ENCODE results near the gene ARID1B. TPM values are rescaled to one million over a fixed set of nuclear protein-coding genes. Genes with fewer than 3 reads are reported as not detected.

ARID1B gene
- total and polyA plus RNA-seq, 2 of the 13 experiments (the other 11 are each of a cell fraction or from before 2014, with no cell fraction given) = 20.1 to 32.6 TPM

DNA sequence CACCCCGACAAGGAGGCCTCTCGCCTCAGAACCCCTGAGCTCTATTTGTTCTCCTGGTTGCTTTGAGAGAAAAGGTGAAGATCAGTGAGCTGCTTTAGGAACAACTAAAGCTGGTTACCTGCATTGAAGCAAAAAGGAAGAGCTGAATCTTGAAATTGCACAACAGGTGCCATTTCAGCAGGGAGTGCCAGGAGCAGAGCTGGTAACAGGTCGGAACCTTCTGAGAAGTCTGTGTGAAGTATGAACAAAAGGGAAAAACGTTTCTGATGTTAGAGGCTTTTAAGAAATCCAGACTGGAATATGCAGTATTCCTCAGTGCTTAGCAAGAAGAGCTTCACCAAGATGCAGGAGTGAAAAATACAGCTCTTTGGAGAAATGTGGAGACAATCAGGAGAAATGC, 382.2 kb downstream of the ARID1B start:
- POLR2A ChIA-PET = no interaction called here
- H3K36me3 ChIP-seq (replicated peaks in 1 of 2; ENCODE audit: control insufficient read depth in 1 of 2, insufficient read depth in 2 of 2, low read length in 2 of 2) = peaks cover 12 to 20% of the 10 kb centered on the region in 2 experiments
- no TSS peak for BruUV-seq (replicated peaks)
- H3K27ac ChIP-seq (ENCODE audit: extremely low read length, insufficient read depth, low read length) = no peak overlapping the region
- H3K9ac ChIP-seq (ENCODE audit: insufficient read depth, low read depth, low read length) = no peak overlapping the region
- no peak overlapping the region for H2AFZ ChIP-seq (ENCODE audit: low read length)
- no peaks in the 10 kb centered on the region for H3K27me3 ChIP-seq (ENCODE audit: control insufficient read depth in 1 of 2, insufficient read depth in 2 of 2, low read length in 2 of 2)
- TF ChIP-seq CEBPB (IDR thresholded peaks at IDR 0.05; ENCODE audit: borderline replicate concordance, low read depth, low read length) (0 out of 2 replicates have a peak, but pooled peaks have one; percentile 26), ZNF205 (CRISPR knock-in tag; IDR thresholded peaks at IDR 0.05) (no peak)
- H3K79me2 ChIP-seq (ENCODE audit: insufficient read depth, low read length) = no peaks in the 10 kb centered on the region
- ATAC-seq (no peak), DNase-seq (ENCODE audit: low spot score) (no peak), FAIRE-seq (no peak)
- no peaks in the 10 kb centered on the region for H4K20me1 ChIP-seq (ENCODE audit: insufficient read depth, low read length)
- H3K4me2 ChIP-seq (ENCODE audit: low read depth, low read length) = no peak overlapping the region
- 82% methylated on average over 4 of the region's 4 CpGs for WGBS (ENCODE audit: low lambda C conversion rate)
- no peaks in the 10 kb centered on the region for H3K4me1 ChIP-seq (ENCODE audit: insufficient read depth, low read length)
- no peaks in the 10 kb centered on the region for H3K9me3 ChIP-seq (ENCODE audit: low read length)
- intact Hi-C loops (cut with micrococcal nuclease; ENCODE audit: unreplicated experiment) (no loop called here), in situ Hi-C loops (cut with HindIII; ENCODE audit: extremely low pct_ligation_motif_present, low pct_unique_long_range_greater_than_20kb) (no loop called here)
- CTCF ChIA-PET (ENCODE audit: low intra/inter-chr PET ratio, low total read pairs) = no interaction called here
- no peak overlapping the region for H3K4me3 ChIP-seq (replicated peaks in 1 of 3; ENCODE audit: insufficient read depth in 1 of 3, low read depth in 2 of 3, low read length in 3 of 3)

DNA sequence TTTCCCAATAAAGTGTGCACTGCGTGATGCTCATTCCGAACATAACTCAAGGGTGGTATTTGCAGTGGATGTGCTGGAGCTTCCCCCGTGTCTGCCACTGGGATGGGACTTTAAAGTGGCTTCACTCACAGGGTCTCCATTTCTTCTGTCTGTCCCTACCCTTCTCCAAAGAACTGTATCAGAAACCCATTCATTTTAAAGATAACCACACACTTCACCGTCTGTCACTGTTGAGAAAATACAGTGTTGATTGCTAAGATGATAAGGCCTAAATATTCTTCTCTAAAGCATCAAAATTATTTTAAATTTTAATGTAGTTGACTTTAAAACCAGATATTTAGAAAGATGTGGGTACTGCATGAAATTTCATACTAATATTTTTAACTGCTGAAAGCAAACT, 384.7 kb downstream of the ARID1B start:
- intact Hi-C loops (cut with micrococcal nuclease; ENCODE audit: unreplicated experiment) (no loop called here), in situ Hi-C loops (cut with HindIII; ENCODE audit: extremely low pct_ligation_motif_present, low pct_unique_long_range_greater_than_20kb) (no loop called here)
- no peak for FAIRE-seq
- Histone ChIP-seq H2AFZ (ENCODE audit: low read length) (no peak overlapping the region), H3K9me3 (ENCODE audit: low read length) (no peaks in the 10 kb centered on the region), H3K27me3 (ENCODE audit: control insufficient read depth in 1 of 2, insufficient read depth in 2 of 2, low read length in 2 of 2) (no peaks in the 10 kb centered on the region), H3K36me3 (replicated peaks in 1 of 2; ENCODE audit: control insufficient read depth in 1 of 2, insufficient read depth in 2 of 2, low read length in 2 of 2) (peaks cover 7 to 15% of the 10 kb centered on the region in 2 experiments), H3K4me2 (ENCODE audit: low read depth, low read length) (no peak overlapping the region), H3K4me3 (replicated peaks in 1 of 3; ENCODE audit: insufficient read depth in 1 of 3, low read depth in 2 of 3, low read length in 3 of 3) (no peak overlapping the region), H4K20me1 (ENCODE audit: insufficient read depth, low read length) (no peaks in the 10 kb centered on the region), H3K9ac (ENCODE audit: insufficient read depth, low read depth, low read length) (no peak overlapping the region), H3K79me2 (ENCODE audit: insufficient read depth, low read length) (no peaks in the 10 kb centered on the region), H3K4me1 (ENCODE audit: insufficient read depth, low read length) (no peaks in the 10 kb centered on the region), H3K27ac (ENCODE audit: extremely low read length, insufficient read depth, low read length) (no peak overlapping the region)
- ATAC-seq = no peak
- no TSS peak for BruUV-seq (replicated peaks)
- ChIA-PET POLR2A (no interaction called here), CTCF (ENCODE audit: low intra/inter-chr PET ratio, low total read pairs) (no interaction called here)
- WGBS (ENCODE audit: low lambda C conversion rate) = 91% methylated on average over 4 of the region's 4 CpGs
- DNase-seq (ENCODE audit: low spot score) = no peak
- TF ChIP-seq KMT2A (CRISPR knock-in tag; IDR thresholded peaks at IDR 0.05) = no peak
- TF ChIP-seq, protein P1, sequence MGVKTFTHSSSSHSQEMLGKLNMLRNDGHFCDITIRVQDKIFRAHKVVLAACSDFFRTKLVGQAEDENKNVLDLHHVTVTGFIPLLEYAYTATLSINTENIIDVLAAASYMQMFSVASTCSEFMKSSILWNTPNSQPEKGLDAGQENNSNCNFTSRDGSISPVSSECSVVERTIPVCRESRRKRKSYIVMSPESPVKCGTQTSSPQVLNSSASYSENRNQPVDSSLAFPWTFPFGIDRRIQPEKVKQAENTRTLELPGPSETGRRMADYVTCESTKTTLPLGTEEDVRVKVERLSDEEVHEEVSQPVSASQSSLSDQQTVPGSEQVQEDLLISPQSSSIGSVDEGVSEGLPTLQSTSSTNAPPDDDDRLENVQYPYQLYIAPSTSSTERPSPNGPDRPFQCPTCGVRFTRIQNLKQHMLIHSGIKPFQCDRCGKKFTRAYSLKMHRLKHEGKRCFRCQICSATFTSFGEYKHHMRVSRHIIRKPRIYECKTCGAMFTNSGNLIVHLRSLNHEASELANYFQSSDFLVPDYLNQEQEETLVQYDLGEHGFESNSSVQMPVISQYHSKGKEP (CRISPR knock-in tag; IDR thresholded peaks at IDR 0.05) = no peak
- no peak for TF ChIP-seq ARHGAP35 (CRISPR knock-in tag; IDR thresholded peaks at IDR 0.05; ENCODE audit: borderline replicate concordance)
- no peak for TF ChIP-seq NONO (IDR thresholded peaks at IDR 0.05)
- TF ChIP-seq NONO (CRISPR knock-in tag; conservative IDR thresholded peaks at IDR 0.05) = no peak
- no peak for TF ChIP-seq ZNF431 (CRISPR knock-in tag; IDR thresholded peaks at IDR 0.05; ENCODE audit: borderline replicate concordance, low read depth)
- TF ChIP-seq ZKSCAN8 (CRISPR knock-in tag; IDR thresholded peaks at IDR 0.05; ENCODE audit: borderline replicate concordance) = no peak
- no peak for TF ChIP-seq RFX1 (IDR thresholded peaks at IDR 0.05)
- no peak for TF ChIP-seq PCBP1 (IDR thresholded peaks at IDR 0.05; ENCODE audit: borderline replicate concordance, low read depth, low read length)
- no peak for TF ChIP-seq ZFP37 (CRISPR knock-in tag; IDR thresholded peaks at IDR 0.05; ENCODE audit: borderline replicate concordance)
- TF ChIP-seq ZKSCAN5 (CRISPR knock-in tag; IDR thresholded peaks at IDR 0.05) = no peak
- TF ChIP-seq, protein P2, sequence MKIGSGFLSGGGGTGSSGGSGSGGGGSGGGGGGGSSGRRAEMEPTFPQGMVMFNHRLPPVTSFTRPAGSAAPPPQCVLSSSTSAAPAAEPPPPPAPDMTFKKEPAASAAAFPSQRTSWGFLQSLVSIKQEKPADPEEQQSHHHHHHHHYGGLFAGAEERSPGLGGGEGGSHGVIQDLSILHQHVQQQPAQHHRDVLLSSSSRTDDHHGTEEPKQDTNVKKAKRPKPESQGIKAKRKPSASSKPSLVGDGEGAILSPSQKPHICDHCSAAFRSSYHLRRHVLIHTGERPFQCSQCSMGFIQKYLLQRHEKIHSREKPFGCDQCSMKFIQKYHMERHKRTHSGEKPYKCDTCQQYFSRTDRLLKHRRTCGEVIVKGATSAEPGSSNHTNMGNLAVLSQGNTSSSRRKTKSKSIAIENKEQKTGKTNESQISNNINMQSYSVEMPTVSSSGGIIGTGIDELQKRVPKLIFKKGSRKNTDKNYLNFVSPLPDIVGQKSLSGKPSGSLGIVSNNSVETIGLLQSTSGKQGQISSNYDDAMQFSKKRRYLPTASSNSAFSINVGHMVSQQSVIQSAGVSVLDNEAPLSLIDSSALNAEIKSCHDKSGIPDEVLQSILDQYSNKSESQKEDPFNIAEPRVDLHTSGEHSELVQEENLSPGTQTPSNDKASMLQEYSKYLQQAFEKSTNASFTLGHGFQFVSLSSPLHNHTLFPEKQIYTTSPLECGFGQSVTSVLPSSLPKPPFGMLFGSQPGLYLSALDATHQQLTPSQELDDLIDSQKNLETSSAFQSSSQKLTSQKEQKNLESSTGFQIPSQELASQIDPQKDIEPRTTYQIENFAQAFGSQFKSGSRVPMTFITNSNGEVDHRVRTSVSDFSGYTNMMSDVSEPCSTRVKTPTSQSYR (CRISPR knock-in tag; IDR thresholded peaks at IDR 0.05; ENCODE audit: borderline replicate concordance) = no peak
